Epithelial cell of prostate (primary cell): ENCODE data around the gene MECR.
A peak's percentile ranks its signal among the peaks of the same experiment; 100 is the strongest.

Source experiments
- DNase-seq: peaks from one replicate; pipeline ENCODE4 v3.0.0-alpha.2; 2011; ENCODE audit warnings: low read depth, low spot score
- H3K27ac ChIP-seq: fragments of 450-650 bp; 2 replicates; pipeline ENCODE4 v1.5.1; 2017; ENCODE audit warnings: mild to moderate bottlenecking

The MECR gene, protein sequence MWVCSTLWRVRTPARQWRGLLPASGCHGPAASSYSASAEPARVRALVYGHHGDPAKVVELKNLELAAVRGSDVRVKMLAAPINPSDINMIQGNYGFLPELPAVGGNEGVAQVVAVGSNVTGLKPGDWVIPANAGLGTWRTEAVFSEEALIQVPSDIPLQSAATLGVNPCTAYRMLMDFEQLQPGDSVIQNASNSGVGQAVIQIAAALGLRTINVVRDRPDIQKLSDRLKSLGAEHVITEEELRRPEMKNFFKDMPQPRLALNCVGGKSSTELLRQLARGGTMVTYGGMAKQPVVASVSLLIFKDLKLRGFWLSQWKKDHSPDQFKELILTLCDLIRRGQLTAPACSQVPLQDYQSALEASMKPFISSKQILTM

DNA sequence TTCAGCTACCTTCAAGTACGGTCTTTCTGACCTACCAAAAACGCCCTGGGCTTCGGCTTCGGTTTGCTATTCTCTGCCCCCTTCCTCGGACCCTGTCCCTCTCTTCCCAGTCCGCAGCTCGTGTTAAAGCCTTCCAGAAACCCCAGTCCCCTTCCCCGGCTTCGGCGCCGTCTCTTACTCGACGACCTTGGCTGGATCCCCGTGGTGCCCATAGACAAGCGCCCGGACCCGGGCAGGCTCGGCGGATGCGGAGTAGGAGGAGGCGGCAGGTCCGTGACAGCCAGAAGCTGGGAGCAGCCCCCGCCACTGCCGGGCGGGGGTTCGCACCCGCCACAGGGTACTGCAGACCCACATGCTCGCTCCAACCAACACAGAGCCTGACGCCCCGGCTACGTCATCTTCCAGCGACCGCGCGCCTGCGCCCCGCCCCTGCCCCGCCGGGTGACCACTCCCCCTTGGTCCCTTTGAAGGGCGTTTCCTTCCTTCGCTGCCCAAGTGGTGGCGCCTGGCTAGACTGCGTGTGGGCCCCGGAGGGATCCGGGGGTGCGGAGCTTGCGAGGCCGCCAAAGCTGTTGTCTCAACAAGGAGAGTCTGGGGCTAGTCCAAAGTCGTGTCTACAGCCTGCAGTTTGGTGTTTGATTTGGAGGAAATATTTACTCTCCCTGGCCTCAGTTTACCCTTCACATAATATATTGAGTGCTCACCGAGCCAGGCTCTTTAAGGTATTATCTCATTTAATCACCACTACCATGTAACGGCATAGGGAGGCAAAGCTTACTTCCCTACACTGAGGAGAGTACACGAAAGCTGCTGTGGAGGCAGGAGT is at the start of gene MECR:
Gene MECR (minus strand): TSS at position 382 of the 826 bp plus-strand sequence. CDS start 28 bp downstream, at position 354.
- no peak within 1 kb of the TSS for H3K27ac ChIP-seq
- peak; percentile 69 for DNase-seq

DNA sequence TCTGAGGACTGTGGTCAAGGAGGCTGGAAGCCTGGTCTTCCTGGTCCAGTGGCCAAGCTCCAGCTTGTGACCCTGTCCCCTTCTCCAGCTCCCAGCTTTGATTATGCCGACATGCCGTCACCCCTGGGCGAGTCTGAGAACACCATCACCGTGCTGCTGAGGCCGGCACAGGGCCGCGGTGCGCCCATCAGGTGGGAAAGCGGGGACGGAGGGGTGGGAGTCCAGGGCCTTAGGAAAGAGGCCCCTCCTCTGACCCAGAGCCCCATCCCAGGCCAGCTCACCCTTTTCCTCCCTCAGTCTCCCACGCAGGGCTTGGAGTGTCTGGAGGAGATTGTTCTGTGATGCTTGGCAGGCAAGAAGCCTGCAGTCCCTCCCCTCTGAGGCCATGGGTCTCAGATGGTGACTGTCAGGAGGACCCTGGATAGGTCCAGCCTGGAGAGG is 49.2 kb upstream of the MECR start:
- peak overlapping the region; percentile 29 for H3K27ac ChIP-seq
- no peak for DNase-seq

DNA sequence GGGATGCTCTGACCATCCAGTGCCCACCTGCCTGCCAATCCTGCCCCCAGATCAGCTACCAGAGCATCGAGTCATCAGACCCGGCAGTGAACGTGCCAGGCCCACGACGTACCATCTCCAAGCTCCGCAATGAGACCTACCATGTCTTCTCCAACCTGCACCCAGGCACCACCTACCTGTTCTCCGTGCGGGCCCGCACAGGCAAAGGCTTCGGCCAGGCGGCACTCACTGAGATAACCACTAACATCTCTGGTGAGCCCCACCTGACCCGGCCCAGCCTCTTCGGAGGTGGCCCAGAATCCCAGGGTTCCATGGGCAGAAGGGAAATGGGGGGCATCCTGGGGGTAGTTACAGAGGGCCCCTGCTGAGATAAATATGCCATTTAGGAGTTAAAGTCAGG is 48.7 kb upstream of the MECR start:
- DNase-seq: no peak
- no peak overlapping the region for H3K27ac ChIP-seq

DNA sequence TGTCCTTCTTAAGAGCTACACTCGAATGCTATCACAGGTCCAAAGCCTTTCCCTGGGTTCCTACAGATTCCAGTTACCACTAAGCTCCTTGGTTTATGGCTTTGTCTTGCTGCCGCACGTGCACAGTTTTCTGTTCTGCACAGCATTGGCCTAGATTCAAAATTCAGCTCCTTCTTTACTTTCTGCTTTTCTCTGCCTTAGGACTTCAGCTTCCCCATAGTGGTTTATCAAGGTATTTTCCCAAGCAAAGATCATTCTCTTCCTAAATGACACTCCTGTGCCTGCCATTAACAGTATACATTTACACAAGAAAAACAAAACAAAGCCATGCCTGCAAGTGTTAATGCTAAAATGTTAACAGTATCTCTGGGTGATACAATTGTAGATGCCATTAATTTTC is 47.4 kb upstream of the MECR start:
- no peak for DNase-seq
- H3K27ac ChIP-seq: no peak overlapping the region

DNA sequence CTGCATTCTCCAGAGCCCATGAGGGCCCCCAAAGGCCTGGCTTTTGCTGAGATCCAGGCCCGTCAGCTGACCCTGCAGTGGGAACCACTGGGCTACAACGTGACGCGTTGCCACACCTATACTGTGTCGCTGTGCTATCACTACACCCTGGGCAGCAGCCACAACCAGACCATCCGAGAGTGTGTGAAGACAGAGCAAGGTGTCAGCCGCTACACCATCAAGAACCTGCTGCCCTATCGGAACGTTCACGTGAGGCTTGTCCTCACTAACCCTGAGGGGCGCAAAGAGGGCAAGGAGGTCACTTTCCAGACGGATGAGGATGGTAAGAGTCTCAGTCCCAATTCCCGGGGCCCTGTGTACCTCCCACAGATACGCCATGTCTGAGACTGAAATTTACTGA is 44.7 kb upstream of the MECR start:
- no peak overlapping the region for H3K27ac ChIP-seq
- DNase-seq: no peak

DNA sequence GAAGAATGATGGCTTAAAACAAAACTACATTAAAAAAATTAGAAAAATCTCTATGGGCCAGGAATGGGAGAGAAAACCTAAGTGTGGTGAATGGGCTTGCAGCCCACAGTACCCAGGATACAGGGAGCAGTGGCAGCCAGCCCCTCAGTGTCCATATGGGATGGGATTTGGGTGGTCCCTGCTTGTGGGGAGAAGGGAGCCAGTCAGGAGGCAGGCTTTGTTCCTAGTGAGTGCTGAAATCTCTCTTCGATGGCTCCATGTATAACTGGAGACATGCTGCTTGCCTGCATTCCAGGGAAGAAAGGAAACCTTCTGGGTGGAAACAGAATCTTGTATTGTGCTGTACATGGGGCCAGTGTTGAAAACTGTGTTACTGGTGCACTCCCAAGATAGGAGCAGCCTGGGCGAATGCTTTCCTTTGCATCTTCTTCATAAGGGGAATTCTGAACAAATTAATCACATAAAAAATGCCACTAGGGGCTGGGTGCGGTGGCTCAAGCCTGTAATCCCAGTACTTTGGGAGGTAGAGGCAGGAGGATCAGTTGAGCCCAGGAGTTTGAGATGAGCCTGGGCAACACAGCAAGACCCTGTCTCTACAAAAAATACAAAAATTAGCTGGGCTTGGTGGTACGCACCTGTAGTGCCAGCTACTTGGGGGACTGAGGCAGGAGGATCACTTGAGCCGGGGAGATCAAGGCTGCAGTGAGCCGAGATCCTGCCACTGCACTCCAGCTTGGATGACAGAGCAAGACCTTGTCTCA is 41.6 kb upstream of the MECR start:
- peak overlapping the region; percentile 36 for H3K27ac ChIP-seq
- no peak for DNase-seq

DNA sequence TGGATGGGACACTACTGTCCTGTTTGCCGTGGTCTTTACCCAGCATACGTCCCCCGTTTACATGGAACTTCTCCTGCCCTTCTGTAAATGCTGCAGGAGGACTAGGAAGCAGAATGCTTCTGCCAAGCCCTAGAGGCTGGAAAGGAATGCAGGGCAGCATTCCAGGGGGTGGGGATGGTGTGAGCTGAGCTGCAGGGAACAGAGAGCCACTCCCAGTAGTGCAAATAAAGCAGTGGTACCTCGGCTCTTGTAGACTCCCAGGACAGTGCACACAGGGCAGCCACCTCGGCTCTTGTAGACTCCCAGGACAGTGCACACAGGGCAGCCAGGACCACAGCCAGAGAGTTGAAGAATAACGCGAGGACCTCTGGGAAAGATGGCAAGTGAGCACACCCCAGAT is 41.0 kb upstream of the MECR start:
- H3K27ac ChIP-seq: peak overlapping the region; percentile 36
- DNase-seq: peak; percentile 34

DNA sequence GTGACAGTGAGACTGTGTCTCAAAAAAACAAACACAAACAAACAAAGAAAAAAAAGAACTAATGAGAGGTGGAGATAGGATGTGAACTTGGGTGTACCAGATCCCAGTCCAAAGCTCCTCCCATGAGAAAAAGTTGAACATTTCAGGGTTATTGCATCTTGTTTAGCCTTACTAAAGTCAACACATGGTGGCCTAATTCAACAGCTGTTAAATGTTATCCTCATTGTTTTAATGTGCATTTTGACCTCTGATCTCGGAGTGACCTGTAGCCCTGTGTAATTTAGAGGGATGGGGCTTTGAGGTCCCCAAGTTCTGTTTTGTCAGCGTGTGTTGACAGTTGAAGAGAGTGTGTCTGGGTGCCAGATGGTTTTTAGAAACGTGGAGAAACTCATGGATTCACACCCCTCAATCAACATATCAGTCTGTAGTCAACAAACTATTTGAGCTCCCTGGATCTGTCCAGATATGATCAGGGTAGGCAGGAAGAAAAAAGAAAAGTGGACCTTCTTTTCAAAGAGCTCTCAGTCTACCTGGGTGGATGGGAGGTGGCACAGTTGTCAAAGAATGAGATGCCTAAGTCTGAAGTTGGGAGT is 40.3 kb upstream of the MECR start:
- H3K27ac ChIP-seq: peak overlapping the region; percentile 36
- DNase-seq: no peak

DNA sequence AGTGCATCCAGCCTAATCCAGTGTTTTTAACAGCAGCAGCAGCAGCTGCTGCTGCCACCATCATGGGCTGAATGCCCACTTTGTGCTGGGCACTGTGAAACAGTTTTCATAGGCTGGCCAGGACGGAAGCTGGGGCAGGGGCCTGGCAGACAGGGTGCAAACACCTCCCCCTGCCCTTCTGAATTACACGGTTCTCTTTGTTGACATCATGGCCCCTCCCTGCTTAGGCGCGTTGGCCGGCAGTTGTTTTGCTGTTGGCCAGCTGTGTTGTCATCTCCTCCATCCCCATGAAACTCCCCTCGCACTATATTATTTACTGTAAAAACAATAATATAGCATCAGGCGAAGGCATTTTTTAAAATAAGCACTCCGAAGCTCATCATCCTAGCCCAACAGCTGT is 38.6 kb upstream of the MECR start:
- H3K27ac ChIP-seq: no peak overlapping the region
- DNase-seq: no peak

DNA sequence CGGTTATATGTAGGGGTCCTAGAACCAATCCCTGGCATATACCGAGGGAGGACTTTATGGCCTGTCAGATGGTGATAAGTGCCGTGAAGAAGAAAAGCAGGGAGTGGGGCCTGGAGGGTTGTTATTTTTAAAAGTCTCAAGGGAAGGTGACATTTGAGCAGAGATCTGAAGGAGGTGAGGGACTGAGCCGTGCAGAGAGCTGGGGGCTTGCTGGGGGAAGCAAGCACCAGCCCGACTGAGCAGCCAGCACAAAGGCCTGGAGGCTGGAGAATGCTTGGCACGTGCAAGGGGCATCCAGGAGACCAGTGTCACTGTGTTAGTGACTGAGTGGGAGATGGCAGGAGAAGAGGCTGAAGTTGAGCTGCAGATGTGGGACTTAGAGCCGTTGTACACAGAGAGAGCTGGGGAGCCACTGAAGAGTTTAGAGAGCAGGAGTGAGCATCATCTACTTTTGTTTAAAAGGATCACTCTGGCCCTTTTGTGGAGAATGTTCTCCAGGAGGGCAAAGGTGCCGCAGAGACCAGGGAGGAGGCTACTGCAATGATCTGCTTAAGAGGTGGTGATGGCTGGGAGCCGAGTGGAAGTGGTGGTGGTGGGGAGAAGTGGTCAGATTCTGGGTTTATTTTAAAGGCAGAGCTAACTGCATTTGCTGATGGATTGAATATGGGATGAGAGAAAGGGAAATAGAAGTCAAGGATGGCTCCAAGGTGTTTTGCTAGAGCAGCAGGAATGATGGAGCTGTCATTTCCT is 36.8 kb upstream of the MECR start:
- no peak overlapping the region for H3K27ac ChIP-seq

DNA sequence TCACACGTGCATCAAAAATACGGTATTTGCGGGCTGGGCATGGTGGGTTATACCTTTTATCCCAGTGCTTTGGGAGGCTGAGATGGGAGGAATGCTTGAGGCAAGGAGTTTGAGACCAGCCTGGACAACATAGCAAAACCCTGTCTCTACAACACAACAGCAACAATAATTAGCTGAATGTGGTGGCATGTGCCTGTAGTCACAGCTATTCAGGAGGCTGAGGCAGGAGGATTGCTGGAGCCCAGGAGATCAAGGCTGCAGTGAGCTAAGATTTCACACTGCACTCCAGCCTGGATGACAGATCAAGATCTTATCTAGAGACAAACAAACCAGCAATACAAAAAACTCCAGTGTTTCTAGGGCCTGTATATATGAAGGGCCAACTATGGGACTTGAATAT is 36.2 kb upstream of the MECR start:
- DNase-seq: no peak
- H3K27ac ChIP-seq: no peak overlapping the region

More for the DNA sequence above, 36.8 kb upstream of the MECR start:
- no peak for DNase-seq

DNA sequence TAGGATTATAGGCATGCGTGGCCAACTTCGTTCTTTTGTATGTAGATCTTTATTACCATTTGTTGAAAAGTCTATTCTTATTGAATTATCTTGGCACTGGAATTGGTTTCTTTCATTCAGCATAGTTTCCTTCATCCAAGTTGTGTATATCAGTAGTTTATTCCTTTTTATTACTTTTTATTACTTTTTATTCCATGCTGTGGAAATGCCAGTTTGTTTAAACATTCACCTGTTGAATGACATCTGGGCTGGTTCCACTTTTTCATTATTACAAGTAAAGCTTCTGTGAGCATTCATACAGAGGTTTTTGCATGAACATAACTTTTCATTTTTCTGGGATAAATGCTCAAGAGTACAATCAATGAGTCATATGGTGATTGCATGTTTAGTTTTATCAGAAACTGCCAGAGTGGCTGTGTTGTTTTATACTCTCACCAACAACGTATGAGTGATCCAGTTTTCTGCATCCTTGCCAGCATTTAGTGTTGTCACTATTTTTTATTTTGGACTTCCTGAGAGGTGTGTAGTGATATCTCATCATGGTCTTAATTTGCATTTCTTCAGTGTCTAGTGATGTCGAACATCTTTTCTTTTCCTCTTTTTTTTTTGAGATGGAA is 34.1 kb upstream of the MECR start:
- no peak for DNase-seq
- H3K27ac ChIP-seq: no peak overlapping the region

DNA sequence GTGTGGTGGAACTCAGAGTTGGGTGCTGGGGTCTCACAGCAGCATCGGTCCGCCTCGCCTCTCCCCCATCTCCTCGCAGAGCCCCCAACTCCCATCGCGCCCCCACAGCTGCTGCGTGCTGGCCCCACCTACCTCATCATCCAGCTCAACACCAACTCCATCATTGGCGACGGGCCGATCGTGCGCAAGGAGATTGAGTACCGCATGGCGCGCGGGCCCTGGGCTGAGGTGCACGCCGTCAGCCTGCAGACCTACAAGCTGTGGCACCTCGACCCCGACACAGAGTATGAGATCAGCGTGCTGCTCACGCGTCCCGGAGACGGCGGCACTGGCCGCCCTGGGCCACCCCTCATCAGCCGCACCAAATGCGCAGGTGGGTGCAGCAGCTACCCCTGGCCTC is 29.8 kb upstream of the MECR start:
- no peak for DNase-seq
- H3K27ac ChIP-seq: no peak overlapping the region

DNA sequence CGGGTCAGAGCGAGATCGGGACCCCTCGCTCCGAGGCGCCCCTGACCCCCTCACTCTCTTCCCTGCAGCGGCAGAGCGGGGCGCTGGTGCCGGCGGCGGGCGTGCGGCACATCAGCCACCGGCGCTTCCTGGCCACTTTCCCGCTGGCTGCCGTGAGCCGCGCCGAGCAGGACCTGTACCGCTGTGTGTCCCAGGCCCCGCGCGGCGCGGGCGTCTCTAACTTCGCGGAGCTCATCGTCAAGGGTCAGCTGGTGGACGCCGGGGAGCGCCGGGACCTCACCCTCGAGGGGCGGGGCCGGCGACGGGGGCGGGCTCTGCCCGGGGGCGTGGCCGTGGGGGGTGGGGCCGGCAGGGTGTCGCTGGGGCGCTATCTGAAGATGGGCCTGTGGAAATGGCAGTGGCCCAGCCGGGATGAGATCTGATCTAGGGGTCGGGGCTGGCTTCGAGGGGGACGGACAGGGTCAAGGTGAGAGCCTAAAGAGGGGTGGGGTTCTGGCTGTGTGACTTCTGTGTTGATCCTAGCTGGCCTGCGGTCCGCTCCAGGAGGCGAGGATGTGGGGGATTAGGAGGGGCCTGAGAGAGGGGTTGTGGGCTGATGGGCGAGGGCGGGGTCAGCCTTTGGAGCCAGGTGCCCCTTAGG is 29.2 kb upstream of the MECR start:
- DNase-seq: no peak
- no peak overlapping the region for H3K27ac ChIP-seq

DNA sequence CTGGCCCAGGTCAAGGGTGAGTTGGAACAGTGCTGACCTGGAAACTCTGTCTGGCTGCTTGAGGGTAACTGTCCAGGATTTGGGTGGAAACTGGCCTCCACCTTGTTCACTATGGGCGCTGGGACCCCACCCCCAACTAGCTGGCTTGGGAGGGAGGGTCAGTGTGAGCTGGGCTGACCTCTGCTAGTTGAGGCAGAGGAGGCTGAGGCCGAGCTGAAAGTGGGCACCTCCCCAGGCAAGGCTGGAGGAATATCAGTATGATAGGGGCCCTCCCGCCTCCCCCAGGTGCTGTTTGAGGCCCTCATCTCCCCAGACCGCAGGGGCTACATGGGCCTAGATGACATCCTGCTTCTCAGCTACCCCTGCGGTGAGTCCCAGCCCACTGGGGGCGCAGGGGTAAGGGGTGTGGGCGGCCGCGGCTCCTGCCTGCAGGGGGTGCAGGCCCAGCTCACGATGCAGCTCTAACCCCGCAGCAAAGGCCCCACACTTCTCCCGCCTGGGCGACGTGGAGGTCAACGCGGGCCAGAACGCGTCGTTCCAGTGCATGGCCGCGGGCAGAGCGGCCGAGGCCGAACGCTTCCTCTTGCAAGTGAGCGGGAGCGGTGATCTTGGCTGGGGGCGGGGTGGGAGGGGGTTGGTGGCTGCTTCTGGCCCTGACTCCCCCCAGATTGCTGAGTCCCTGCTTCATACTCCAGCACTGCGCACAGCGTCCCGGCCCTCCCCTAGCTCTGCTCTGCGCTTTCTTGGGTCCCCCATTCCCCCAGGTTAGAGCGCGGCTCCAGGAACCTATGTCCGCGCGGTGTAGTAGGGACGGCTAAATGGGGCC is 28.5 kb upstream of the MECR start:
- DNase-seq: no peak
- H3K27ac ChIP-seq: no peak overlapping the region

DNA sequence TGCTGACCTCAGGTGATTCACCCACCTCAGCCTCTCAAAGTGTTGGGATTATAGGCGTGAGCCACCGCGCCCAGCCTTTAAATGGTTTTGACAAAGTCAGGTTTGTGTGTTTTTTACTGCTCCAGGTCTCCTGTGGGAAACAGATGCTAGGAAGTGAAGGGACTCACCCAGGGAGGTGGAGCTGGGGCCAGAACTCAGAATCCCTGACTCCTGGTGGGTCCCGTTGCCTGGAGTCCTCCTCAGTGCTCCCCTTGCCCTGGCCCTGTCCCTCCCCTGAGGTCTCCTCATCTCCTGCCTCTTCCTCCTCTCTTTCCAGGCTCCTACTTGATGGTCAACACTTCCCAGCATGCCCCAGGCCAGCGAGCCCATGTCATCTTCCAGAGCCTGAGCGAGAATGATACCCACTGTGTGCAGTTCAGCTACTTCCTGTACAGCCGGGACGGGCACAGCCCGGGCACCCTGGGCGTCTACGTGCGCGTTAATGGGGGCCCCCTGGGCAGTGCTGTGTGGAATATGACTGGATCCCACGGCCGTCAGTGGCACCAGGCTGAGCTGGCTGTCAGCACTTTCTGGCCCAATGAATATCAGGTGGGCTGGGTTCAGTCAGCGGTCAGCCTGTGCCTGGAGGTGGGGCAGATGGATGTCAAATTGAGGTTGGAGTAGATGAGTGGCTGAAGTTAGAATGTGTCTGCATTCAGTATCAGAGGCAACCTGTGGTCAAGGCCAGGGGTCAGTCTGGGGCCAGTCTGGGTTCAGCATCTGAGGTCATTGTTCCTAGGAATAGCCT is 27.6 kb upstream of the MECR start:
- no peak overlapping the region for H3K27ac ChIP-seq
- DNase-seq: no peak
